Stimulated activated CD8-positive, alpha-beta memory T cell treated with anti-CD3 and anti-CD28 coated beads, Interleukin-7, amount 100 ng/mL, for 48 hours (primary cell): Measurements from ENCODE around the gene ABHD1.
"Not testable (repeated sequence)": the region's sequence is repeated elsewhere in the genome, so short reads cannot be mapped to it uniquely, and the experiment has no call there.

ENCODE experiments used
- DNase-seq, 2 donors: peaks; one replicate each; pipeline ENCODE4 v3.0.0-alpha.2; 2020; ENCODE audit warnings: low read depth in 1 of 2; ENCODE audit errors: extremely low read depth in 1 of 2

The ABHD1 gene

GRCh38 chr2:27108221-27108620 lies 15.4 kb upstream of the ABHD1 start:
- DNase-seq: no peak

DNA sequence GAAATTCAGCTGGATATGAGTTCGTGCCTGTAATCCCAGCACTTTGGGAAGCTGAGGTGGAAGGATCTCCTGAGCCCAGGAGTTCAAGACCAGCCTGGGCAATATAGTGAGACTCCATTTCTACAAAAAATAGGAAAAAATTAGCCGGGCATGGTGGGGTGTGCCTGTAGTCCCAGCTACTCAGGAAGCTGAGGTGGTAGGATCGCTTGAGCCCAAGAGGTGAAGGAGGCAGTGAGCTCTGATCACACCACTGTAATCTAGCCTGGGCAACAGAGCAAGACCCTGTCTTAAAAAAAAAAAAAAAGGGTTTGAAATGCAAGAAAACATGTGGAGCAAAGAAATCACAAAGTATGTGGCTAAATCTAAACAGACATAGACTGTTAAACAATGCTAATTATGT lies 14.5 kb upstream of the ABHD1 start:
- DNase-seq: no peak

DNA sequence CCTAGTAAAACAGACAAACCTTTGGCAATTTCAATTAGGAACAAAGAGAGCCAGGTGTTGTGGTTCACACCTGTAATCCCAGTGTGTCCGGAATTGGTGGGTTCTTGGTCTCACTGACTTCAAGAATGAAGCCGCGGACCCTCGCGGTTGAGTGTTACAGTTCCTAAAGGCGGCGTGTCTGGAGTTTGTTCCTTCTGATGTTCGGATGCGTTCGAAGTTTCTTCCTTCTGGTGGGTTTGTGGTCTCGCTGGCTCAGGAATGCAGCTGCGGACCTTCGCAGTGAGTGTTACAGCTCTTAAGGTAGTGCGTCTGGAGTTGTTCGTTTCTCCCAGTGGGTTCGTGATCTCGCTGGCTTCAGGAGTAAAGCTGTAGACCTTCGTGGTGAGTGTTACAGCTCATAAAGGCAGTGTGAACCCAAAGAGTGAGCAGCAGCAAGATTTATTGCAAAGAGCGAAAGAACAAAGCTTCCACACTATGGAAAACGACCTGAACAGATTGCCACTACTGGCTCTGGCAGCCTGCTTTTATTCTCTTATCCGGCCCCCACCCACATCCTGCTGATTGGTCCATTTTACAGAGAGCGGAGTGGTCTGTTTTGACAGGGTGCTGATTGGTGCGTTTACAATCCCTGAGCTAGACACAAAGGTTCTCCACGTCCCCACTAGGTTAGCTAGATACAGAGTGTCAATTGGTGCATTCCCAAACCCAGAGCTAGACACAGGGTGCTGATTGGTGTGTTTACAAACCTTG lies 12.8 kb upstream of the ABHD1 start:
- not testable (repeated sequence) for DNase-seq

GRCh38 chr2:27111392-27112078 lies 12.1 kb upstream of the ABHD1 start:
- DNase-seq: not testable (repeated sequence)

- no peak for DNase-seq
Observed at GRCh38 chr2:27115519-27115918, 8.1 kb upstream of the ABHD1 start.

DNA sequence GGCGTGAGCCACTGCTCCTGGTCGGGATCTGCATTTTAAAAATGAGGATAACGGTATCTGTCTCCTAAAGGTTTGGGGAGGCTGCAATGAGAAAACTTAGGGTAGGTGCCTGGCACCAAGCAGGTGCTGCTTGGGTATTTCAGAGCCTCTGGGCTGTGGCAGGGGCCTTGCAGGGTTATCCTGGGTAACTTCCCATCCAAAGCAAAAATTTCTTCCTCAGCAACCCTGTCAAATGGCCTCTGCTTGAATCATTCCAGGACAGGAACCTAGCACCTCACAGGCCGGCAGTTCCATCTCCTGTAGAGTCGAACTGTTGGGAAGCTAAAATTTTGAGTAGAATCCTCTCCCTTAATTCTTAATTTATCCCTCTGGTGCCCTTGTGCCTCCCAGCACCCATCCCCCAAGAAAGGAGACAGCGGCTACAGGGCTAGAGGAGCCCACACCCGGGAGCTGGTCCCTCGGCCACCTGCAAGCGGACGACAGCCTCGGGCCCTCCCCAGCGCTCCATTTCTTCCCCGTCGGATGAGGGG lies 5.6 kb upstream of the ABHD1 start:
- DNase-seq: no peak

DNA sequence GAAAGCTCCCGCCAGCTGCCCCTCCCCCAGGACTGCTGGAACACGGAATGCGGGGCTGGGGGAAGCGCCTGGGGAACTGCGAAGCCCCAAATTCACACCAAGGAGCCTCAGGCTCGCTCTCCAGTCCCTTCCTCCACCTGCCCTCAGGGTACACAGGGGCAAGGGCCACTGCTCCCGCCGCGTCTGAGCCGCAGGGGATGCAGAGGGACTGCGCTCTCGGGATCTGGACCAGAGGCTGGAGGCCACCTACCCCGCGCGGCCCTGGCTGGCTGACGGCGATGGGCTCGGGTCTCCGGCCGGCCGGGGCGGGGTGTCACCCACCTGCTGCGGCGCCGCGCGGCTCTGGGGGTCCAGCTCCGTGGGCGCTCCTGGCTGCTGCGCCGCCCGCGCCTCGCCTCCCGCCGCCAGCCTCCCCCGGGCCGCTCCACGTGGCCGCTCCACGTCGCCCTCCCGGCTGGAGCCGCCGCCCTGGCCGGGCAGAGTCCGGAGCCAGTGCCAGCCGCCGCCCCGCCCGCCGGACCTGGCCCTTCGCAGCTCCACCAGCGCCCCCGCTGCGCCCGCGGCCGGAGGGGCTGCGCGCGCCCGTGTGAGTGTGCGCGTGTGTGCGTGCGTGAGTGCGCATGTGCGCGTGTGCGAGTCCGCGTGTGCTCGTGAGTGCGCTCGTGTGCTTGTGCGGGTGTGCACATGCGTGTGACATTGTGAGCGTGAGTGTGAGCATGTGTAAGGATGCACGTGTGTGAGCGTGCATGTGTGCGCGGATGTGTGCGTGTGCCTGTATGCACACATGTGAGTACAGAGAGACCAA lies 4.9 kb upstream of the ABHD1 start, which contains the start of gene CGREF1:
TSS of gene CGREF1 (minus strand) at position 604 of the 805 bp plus-strand sequence. CDS start 14,762 bp downstream, outside the sequence.
- DNase-seq: no peak

GRCh38 chr2:27119330-27119670 lies 4.3 kb upstream of the ABHD1 start:
- not testable (repeated sequence) for DNase-seq

DNA sequence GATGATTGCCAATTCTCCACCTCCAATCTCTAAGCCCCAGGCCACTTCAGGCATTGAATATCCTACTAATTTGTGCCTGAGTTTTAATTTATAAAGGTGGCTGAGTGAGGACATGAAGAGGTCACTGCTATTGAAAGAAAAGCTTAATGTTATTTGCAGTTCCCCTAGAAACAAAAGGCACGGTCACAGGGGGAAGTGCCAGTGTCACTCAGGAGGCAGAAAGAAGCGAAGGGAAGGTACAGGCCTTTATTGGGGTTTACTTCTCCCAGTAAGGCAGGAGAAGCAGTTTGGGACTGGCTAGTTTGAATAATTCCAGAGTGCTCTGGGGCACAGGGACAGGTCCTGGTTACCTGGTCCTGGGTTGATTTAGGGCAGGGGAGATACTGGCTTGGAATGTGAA lies 1.7 kb upstream of the ABHD1 start:
- no peak for DNase-seq

DNA sequence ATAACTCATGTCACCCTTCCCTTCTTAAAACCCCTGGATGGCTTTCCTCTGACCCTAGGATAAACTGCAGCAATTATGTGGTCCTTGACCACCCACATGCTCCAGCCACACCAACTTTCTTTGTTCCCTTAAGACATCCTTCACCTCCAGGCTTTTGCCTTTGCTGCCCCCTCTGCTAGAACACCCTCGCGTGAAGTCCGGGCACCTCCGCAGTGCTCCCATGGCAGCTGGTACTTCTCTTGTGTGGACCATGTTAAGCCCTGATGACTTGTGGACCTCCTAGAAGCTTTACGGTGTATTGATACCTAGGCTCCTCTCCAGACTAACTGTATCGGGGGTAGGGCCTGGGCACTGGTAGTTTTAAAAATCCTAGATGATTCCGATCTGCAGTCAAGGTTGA lies 824 bp upstream of the ABHD1 start:
- DNase-seq: no peak

GRCh38 chr2:27125104-27125503 lies 1.5 kb downstream of the ABHD1 start:
- DNase-seq: no peak

DNA sequence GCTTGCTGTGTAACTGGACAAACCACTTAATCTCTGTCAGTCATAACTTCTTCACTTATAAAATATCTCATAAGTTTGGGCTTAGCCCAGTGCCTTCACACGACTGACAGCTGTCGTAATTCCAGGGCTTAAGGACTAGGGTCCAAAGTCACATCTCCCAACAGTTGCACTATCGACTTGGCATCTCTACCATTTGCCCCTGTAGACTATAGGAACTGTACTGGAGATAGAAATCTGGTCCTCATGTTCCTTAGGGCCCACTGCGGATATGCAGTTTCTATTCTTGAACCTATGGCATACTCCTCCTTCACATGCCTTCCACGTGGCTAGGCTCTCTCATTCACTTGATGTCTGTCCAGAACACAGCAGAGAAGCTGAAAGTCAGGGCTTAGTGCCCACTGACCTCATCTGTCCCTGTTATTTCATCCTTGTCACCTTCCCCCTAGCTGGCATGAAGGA lies 2.7 kb downstream of the ABHD1 start:
- DNase-seq: no peak

- DNase-seq: no peak
Observed at GRCh38 chr2:27127883-27128667, 4.5 kb downstream of the ABHD1 start.

- no peak for DNase-seq
Observed at GRCh38 chr2:27128668-27129571, 5.3 kb downstream of the ABHD1 start.

DNA sequence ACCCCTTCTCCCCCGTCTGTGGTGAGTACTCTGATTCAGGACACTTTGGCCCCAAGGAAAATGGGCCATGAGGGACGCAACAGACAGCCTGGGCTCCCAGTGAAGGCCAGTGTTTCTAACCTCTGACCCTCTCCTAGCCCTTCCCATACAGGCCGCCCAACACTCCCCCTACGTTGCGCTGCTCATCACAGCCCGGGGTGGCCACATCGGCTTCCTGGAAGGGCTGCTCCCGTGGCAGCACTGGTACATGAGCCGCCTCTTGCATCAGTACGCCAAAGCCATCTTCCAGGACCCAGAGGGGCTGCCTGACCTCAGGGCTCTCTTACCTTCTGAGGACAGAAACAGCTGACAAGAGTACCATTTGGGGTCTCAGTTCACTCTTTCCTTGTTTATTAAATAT lies 6.8 kb downstream of the ABHD1 start:
- no peak for DNase-seq

- no peak for DNase-seq
Observed at GRCh38 chr2:27131429-27131828, 7.8 kb downstream of the ABHD1 start.

- DNase-seq: no peak
Observed at GRCh38 chr2:27133195-27133875, 9.7 kb downstream of the ABHD1 start.

DNA sequence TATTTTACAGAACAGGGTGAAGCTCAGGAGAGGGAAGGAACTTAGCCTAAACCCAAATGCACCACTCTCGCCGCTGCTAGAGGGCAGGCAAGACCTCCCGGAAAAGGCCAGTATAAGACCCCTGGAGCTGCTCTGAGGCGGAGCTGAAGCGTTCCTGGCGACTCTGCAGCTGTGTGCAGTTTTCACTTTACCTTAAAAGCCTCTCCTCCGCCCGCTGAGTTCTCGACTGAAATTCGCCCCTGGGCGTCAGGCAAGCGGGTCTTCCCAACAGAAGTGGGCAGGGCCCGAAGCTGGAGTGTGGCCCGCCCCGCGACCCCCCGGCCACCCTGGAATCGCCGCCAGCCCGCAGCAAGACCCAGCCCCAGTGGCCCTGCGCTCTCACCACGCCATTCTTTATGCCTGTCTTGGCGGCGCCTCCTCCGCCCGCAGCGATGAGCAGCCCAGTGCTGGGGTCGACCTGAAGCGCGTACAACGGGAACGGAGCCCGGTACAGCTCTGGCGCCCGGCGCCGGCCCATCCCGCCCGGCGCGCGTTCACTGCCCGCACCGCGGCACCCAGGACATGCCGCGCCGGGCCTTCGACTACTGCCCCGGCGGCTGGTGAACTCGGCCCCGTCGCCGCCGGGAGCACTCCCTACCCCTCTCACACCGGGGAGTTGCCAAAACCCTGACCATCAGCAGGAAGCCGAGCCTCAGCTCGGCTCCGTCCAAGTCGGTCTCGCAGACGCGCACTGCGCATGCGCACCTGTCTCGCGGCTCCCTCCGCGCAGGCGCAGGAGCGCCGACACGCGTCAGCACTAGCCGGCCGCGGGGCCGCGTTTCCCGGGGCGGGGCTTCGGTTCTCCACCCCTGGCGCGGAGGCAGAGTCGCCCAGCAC lies 10.5 kb downstream of the ABHD1 start, which contains the start of gene PREB:
TSS of gene PREB (minus strand) at position 732 of the 876 bp plus-strand sequence. CDS start at position 517, 215 bp downstream.
- DNase-seq: peak; percentile 95 to 98
